T47D (cell line): ENCODE results near the gene IFT20.
A peak's percentile ranks its signal among the peaks of the same experiment; 100 is the strongest.
"Not testable (repeated sequence)": the region's sequence is repeated elsewhere in the genome, so short reads cannot be mapped to it uniquely, and the experiment has no call there.

Experiments used
- DNase-seq, 2 experiments: peaks; one replicate each; pipeline versions ENCODE4 v3.0.0 to v3.0.0-alpha.2; 2011 to 2012; ENCODE audit warnings: low read depth in 1 of 2, low spot score in 1 of 2
- JUND ChIP-seq: IDR thresholded peaks from 2 replicates; pipeline ENCODE4 v1.6.1; 2012; ENCODE audit warnings: low read depth
- in situ Hi-C: cut with HindIII; loops from 2 replicates; pipeline ENCODE4 v1.10.0; 2016; ENCODE audit warnings: low sequenced_read_pairs, low pct_unique_long_range_greater_than_20kb

The IFT20 gene

DNA sequence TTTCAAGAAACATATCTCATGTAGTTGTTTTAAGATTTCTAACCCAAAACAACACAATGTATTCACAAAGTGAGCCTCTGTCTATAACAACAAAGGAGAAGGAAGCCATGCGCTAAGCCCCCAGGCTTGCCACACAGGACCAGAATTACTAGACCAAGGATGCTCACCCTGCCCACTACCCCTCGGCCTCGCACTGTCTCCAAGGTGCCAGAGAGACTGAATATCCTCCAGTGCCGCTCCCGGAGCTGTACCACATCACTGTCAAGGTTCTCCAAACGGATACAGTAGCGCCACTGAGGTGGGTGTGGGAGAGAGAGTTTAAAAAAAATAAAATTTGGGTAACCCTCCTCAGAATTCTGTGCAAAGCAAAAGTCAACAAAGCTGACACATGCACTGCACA is 15.0 kb upstream of the IFT20 start:
- in situ Hi-C loops: no loop called here
- no peak for DNase-seq
- no peak for TF ChIP-seq JUND

DNA sequence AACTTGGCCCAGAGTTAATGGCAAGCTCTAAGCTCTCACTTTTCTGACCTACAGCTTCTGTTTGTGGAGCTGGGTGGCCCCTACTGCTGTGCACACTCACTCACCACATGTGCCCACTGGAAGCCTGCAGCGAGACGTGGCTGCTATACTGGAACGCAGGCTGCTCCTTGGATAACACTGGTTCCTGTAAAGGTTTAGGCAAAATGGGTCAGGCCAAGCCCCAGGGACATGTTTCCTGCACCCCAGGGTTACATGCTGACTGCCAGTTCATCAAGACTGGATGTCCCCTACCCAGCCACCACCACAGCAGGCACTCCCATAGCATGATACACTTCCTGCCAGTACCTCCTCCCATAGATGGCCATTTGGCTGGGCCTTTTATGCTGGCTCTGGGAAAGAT is 13.7 kb upstream of the IFT20 start:
- in situ Hi-C loops: no loop called here
- TF ChIP-seq JUND: no peak
- DNase-seq: no peak

DNA sequence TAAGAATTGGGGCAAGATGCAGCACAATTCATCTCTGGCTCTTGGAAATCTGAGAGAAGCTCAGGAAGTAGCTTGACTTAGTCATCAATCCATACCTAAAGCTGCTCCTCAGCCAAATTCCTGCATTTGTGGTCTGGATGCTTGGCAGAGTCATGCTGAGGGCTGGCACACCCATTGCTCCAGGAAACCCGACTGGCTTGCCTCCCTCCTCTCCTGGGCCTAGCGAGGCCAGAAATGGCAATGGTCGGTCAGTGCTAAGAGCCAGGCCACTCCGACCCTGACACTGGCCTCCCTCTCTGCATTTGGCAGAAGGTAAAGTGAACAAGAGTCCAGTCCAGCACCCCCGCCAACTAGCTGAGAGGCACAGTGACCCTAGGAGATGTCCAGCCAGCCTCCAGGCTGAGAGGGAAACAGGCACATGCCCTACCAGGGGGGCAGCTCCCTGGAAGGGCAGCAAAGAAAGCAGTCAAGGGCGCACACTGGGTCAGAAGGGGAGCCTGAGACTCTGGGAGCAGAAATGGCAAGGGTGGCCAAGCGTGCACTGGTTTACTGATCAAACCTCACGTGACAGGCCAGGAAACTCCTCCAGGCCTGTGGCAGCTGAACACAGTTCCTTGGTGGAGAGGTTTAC is 12.1 kb upstream of the IFT20 start:
- TF ChIP-seq JUND: no peak
- DNase-seq: peak in 1 of 2 experiments; percentile 78
- in situ Hi-C loops: no loop called here

DNA sequence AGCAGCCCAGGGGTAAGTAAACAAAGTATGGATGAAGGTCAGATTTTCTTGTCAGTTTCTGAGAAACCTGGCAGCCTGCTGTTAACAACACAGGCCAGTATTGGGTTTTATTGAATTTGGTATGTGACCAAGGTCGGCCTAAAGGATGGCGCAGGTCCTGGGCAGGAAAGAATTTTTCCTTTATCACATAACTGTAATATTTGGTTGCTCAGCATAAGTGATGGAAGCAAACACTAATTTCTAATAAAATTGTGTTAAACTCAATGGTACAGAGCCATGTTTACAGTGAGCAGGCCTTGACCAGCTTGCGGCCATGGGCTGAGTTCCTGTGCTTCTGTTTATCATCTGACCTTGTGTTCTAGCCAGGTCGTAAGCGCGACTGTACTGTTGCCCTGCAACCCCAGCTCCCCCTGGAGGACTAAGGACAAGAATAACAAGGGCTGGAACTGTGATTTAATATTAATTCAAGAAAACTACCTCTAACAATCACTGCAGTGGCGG is 11.5 kb upstream of the IFT20 start:
- DNase-seq: no peak
- in situ Hi-C loops: no loop called here
- TF ChIP-seq JUND: no peak

DNA sequence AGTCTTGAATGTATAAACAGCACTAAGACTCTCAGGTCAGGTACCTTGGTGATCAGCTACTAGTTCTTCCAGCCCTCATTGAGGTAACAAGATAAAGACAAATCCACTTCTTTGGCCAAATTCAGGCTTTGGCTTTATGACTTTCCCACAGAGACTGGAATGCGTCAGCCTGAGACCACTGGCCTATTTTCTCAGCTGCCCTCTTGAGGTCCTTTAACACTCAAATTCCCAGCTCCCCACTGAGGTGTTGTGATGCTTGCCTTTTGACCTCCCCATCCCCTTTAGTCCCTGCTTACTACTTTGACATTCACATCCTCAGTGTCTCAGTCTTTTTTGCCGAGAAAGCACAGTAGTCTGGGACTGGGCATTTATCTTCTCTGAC is 10.9 kb upstream of the IFT20 start:
- TF ChIP-seq JUND: no peak
- in situ Hi-C loops: no loop called here
- no peak for DNase-seq

DNA sequence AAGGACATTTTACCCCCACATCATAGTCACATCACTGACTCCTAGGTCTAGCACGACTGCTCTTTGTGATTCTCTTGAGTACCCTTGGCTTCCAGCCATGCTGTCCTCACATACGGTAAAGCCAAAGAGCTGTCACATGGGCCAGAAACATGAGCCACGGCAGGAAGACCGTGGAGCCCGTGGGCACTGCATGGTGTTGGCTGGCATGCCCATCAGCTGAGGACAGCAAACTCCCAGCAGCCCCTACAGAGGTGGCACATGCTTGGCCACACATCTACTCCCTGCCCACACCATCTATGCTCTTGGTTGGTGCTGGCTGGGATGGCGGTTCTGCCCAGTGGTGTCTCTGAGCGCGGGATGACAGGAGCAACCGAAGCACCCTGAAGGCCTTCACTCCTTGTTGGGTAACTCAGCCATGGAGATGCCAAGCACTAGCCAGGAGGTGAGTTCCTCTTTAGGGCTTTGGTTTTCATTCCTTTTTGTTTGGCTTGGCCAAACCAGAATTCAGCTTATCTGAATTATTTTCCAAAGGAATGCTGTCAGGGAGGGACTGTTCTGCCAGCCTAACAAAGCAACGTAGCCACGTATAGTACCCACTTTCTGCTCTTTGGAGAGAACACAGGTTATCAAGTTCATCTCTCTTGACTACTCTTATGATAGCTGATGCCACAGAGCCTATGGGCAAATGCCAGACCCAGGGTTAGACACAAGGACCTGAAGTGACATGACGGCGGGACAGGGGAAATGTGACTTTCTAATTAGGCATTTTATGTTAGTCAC is 10.3 kb upstream of the IFT20 start:
- DNase-seq: no peak
- in situ Hi-C loops: no loop called here
- no peak for TF ChIP-seq JUND

DNA sequence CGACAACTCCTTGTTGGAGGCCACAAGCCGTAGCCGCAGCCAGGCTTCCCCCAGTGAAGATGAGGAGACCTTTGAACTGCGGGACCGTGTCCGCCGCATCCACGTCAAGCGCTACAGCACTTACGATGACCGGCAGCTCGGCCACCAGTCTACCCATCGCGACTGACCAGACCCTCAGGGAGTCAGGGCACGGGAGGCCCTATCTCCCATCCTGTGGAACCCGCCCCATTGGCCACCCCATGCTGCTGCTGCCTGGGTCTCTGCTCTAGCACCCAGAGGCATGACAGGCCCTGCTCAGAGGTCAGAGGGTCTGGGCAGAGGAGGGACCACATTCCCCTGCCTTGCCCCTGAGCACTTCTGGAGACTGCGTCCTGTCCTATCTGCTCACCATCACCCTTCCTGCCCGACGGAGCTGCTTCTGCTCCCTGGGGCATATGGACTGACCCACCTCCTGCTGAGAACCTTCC is 9.2 kb upstream of the IFT20 start:
- DNase-seq: no peak
- TF ChIP-seq JUND: no peak
- in situ Hi-C loops: no loop called here

DNA sequence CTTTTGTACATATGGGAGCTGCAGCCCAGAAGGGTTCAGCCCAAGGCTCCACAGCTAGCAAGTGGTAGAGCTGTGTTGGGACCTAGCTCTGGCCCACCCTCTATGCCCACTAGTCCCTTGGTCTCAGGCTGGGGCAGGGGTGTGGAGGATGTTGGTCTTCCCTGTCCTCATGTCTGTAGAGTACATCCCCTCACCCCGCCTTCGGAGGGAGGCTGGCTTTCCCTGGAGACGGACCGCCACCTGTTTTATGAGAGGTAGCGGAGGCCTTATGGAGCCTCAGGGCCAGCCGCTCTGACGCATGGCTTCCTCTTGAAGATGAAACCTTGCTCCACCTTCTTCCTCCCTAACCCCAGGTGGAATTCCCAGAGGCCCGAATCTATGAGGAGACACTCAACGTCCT is 8.7 kb upstream of the IFT20 start:
- no peak for TF ChIP-seq JUND
- DNase-seq: no peak
- in situ Hi-C loops: no loop called here

DNA sequence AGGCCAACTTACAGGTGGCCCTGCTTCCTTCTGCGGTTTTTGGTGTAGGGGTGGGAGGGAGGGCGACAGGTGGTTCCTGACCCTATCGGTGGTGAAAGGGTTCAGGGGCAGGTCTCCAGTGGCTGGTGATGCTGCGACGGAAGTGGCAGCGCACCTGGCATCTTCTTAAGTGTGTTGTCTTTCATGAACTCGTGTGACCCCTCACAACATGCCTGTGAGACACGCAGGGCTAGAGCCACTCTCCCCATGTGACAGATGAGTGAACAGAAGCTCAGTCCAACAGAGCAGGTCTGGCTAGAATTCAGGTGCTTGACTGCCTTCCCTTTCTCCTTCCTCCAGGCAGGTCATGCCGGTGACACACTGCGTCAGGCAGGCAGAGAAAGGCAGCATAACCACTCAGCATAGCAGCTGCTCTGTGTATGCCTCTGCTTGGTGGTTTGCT is 8.2 kb upstream of the IFT20 start:
- peak in 1 of 2 experiments; percentile 53 for DNase-seq
- no peak for TF ChIP-seq JUND
- in situ Hi-C loops: no loop called here

DNA sequence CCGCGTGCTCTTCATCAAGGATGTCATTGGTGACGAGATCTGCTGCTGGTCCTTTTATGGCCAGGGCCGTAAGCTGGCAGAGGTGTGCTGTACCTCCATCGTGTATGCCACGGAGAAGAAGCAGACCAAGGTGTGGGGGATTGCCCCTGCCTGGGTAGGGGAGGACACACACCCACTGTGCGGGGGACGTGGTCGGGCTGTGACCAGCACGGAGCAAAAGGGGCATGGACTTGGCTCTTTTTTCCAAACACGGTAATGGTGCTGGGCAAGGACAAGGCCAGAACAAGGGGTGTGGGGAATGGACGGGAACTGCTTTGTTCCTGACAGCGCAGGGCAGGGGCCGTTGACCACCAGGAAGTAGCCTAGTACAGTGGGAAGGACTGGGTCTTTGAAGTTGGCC is 7.0 kb upstream of the IFT20 start:
- no peak for DNase-seq
- in situ Hi-C loops: no loop called here
- no peak for TF ChIP-seq JUND

DNA sequence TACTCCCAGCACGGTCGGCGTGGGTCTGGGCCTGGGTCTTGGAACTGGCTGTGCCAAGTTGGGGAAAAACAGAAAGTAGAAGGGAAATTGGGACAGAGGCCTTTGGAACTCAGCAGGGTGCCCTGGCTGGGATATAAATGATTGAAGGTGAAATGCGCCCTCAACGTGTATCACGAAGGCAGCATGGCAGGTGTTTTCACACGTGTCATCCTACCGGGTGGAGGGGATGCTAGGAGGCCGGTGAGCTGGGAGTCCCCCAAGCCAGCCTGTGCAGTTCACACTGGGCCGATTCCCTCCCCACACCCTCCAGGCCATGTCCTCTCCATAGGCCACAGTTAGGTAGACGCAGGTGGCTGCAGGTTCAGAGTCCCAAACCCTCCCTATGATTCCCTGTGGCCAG is 6.2 kb upstream of the IFT20 start:
- in situ Hi-C loops: no loop called here
- TF ChIP-seq JUND: no peak
- DNase-seq: no peak

DNA sequence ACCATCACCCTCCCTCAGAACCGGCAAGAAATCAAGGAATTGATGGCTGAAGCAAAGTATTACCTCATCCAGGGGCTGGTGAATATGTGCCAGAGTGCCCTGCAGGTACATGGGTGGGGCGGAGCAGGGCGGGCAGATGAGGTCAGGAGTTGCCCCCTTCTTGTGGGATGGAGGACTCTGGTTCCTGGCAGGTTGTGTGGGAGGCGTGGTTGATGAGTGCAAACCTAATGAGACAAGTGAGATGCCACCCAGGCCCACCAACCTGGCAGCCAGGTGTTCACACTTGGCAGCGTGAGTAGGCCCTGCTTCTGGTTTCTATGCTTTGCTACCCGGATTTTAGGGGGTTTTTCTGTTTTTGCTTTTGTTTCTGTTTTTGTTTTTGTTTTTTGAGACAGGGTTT is 5.1 kb upstream of the IFT20 start:
- no peak for TF ChIP-seq JUND
- DNase-seq: no peak
- in situ Hi-C loops: no loop called here

DNA sequence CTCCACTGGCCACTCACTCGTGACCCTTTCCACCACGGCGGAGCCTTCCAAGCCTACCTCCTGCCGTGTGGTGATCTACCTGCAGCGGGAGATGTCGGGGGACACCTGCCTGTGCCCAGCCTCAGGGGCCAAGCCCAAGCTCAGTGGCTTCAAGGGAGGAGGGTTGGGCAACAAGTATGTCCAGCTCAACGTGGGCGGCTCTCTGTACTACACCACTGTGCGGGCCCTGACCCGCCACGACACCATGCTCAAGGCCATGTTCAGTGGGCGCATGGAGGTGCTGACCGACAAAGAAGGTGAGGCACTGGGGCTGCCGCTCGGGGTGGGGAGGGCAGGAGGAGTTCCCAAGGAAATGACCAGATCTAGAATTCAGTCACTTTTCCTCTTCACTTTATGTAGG is 4.2 kb upstream of the IFT20 start:
- no peak for TF ChIP-seq JUND
- no peak for DNase-seq
- in situ Hi-C loops: no loop called here

DNA sequence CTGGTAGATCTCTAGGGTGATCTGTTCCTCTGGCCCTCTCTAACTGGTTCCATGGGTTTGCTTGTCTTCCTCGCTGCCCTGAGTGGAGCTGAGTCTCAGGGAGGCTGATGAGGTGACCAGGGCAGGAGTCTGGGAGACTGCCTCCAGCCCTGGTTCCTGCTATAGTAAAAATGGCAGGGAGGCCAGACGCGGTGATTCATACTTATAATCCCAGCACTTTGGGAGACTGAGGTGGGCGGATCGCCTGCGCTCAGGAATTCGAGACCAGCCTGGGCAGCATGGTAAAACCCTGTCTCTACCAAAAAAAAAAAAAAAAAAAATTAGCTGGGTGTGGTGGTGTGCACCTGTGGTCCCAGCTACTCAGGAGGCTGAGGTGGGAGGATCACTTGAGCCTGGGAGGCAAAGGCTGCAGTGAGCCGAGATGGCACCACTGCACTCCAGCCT is 3.5 kb upstream of the IFT20 start:
- in situ Hi-C loops, DNase-seq: not testable (repeated sequence)
